T-helper 9 cell (primary cell): ENCODE measurements around the gene PDHX.

Source experiments
- DNase-seq: peaks from one replicate; pipeline ENCODE4 v3.0.0-alpha.2; 2020

The PDHX gene

DNA sequence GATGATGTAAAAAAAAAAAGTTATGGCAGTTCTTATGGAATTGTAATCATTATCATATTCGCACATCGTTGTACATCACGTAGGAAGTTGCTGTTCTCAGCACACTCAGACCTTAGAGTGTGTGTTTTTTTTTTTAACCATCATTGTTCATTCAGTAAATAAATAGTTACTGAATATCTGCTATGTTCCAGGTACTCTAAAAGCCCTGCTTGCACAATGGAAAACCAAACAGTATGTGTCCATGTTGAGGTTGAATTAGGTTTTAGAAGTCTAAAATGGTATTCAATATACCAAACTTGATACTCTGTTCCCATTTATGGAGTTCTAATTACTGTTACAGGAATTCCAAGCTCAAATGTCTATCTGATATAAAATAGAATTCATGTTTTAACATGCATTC lies 41.2 kb downstream of the PDHX start:
- no peak for DNase-seq

DNA sequence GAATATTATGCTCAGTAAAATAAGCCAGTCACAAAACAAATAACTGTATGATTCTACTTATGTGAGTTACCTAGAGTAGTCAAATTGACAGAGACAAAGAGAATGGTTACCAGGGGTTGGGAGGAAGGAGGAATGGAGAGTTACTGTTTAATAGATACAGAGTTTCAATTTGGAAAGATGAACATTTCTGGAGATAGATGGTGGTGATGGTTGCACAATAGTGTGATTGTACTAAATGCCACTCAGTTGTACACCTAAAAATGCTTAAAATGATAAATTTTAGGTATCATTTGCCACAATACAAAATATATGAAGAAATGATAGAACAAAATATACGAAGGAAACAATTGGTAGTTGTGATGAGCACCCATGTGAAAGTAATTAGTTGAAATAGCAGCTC lies 43.4 kb downstream of the PDHX start:
- no peak for DNase-seq

DNA sequence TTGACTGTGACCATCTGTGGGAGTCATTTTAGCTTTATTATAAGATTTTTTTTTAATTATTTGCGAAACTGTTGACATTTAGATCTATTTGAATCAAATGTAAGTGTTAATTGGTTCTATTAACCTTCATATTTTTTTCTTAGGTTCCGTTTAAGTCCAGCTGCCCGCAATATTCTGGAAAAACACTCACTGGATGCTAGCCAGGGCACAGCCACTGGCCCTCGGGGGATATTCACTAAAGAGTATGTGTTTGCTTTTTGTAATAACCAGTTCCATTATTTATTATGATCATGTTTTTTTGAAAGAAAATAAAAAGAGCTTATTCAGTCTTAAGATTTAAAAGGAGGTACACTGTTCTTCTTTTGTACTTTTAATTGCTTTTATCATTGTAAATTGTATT lies 43.9 kb downstream of the PDHX start:
- DNase-seq, result no peak

DNA sequence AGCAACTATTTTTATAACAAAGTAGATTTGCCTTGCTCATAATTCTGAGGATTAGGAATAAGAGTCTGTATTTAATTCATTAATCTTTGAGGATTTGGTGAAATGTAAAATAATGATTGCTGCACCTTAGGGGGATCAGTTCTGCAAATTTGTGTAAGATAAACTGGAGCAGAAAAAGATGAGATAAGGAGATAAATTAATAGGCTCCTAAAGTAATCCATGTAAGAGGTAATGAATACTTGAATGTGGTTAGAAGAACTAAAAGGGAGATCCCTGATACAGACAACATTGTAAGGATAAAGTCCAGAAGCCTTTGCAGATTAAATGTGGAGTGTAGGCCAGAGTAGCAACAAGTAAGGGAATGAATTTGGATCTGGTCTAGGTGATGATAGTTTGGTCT lies 45.6 kb downstream of the PDHX start:
- no peak for DNase-seq

DNA sequence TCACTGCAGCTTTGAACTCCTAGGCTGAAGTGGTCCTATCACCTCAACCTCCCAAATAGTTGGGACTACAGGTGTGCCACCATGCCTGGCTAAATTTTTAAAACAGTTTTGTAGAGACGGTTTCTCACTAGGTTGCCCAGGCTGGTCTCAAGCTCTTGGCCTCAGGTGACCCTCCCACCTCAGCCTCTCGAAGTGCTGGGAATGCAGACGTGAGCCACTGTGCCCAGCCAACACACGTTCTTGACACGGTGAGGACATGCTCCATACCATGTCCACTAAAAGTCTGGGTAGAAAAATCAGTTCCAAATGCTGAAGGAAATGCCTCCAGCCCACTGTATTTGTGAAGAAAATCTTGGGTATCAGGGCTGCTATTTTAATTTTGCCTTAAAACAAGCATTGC lies 46.9 kb downstream of the PDHX start:
- DNase-seq, result no peak

DNA sequence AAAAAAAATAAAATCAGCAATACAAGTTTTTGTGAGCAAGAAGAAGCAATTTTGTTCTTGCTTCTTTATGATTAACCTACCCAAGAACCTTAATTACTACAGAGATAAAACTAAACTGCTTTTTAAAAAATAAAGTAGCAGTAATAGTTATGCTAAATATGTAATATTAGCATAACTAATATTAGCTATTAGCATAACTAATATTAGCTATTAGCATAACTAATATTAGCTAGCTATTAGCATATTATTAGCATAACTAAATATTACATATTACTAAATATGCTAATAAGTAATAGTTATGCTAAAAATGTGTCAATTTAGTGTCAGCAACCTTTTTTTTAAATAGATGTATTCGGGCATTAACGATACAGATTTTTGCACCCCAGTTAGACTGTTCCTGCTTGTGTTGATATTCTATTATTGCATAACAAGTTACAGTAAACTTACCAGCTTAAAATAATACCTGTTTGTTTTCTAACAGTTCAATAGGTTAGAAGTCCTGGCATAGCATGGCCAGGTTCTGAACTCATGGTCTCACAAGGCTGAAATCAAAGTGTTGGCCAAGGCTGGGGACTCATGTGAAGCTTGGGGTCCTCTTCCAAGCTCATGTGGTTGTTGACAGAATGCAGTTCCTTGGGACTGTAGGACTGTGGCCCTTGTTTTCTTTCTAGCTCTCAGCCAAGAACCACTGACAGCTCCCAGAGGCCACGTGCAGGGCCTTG lies 48.4 kb downstream of the PDHX start:
- DNase-seq, result no peak

DNA sequence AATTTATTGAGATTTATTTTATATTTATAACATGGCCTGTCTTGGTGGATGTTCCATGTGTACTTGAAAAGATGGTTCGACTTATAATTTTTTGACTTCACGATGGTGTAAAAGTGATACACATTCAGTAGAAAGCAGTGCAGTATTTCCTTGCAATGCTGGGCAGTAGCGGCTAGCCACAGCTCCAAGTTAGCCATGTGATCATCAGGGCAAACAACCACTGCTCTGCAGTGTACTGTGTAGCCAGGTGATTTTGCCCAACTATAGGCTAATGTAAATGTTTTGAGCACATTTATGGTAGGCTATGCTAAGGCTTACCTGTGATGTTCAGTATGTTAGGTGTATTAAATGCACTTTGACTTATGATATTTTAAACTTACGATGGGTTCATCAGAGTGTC lies 52.4 kb downstream of the PDHX start:
- no peak for DNase-seq

DNA sequence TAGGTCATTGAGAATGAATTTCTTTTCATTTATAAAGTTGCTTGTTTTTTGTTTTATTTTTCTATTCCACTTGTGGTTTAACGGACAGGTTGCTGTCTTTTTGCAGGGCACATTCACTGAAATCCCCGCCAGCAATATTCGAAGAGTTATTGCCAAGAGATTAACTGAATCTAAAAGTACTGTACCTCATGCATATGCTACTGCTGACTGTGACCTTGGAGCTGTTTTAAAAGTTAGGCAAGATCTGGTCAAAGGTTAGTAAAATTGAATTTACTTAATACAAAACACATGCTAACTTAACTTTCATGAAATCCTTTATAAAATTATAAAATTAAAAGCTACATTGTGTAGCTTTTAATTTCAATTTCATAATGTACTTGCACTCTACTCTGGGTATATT lies 53.6 kb downstream of the PDHX start:
- no peak for DNase-seq

DNA sequence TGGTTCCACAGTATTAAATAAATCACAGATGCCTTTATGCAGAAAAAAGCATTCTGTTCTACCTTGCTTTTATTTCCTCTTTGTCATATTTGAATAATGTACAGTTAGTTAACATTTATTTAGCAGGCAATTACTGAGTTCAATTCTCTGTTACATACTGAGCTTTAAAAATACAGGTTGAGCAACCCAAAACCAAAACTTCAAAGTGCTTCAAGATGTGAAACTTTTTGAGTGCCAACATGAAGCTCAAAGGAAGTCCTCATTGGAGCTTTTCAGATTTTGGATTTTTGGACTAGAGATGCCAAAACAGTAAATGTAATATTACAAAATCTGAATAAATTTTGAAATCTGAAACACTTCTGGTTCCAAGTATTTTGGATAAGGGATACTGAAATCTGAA lies 54.1 kb downstream of the PDHX start:
- no peak for DNase-seq

DNA sequence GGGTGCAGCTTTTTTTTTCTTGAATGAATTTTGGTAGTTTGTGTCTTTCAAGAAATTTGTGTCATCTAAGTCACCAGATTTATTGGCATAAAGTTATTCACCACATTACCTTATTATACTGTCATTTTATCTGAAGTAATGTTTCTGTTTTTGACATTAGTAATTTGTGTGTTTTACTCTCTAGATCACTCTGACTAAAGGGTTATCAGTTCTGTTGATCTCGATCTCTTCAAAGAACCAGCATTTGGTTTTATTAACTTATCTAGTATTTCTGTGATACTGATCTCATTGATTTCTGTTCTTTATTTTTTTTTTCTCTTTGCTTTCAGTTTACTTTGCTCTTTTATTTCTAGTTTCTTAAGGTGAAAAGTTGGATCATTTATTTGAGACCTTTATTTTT lies 55.5 kb downstream of the PDHX start:
- no peak for DNase-seq

DNA sequence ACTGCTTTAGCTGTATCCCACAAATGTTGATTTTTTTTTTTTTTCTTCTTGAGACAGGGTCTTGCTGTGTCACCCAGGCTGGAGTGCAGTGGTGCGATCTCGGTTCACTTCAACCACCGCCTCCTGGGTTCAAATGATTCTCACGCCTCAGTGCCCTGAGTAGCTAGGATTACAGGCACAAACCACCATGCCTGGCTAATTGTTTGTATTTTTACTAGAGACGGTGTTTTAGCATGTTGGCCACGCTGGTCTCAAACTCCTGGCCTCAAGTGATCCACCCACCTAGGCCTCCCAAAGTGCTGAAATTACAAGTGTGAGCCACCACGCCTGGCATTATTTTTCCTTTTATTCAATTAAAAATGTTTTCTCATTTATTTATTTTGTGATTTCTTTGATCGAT lies 55.9 kb downstream of the PDHX start:
- DNase-seq, result no peak

DNA sequence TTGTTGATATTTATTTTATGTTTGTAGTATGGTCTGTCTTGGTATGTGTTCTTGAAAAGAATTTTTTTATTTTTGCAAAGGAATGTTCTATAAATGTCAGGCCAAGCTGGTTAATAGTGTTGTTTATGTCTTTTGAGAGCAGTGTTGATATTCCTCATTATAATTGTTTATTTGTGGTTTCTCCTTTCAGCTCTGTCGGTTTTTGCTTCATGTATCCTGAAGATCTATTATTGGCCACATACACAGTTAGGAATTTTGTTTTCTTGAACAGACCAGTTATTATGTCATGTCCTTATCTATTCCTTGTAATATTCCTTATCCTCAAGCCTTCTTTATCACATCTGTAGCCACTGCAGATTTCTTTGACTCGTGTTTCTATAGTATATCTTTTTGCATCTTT lies 56.5 kb downstream of the PDHX start:
- no peak for DNase-seq

DNA sequence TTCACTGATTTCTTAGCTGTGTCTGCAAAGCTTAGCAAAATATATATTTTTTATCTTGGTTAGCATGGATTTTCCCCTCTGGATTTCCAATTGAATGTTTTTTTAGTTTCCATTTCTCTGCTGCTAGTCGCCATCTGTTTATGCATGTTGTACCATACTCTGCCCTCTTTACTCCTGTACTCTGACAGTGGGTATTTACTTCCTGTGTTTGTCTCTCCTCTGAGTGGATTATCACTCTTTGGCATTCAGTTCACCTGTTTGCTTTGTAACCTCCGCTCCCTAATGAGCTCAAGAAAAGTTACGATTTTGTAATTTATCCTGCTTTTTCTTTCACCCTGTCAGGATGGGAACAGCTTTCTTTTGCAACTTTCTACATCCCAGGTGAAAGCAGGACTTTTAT lies 59.1 kb downstream of the PDHX start:
- no peak for DNase-seq

DNA sequence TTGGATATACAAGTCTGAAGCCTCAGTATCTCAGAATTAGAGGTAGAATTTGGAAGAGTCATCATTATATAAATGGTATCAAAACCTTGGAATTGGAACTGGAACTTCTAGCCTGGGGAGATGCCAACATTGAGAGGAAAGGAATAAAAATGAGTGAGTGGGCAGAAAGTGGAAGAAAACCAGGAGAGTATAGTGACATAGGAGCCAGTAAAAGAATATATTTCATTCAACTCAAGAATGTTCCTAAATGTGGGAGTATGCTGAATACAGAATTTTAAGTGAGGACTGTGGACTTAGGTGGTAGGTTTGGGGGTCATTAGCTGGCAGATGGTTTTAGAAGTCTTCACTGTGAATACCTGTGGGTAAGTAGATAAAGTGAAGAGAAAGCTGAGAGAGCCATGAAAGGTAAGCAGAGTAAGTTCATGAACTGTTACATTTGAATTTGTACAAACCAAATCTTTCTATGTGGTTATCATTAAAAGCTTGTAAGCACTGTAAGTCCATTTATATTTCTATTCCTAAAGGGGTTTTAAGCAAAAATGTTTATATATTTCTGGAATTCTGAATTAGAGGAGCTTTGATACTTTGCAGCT lies 60.2 kb downstream of the PDHX start:
- DNase-seq, result no peak

DNA sequence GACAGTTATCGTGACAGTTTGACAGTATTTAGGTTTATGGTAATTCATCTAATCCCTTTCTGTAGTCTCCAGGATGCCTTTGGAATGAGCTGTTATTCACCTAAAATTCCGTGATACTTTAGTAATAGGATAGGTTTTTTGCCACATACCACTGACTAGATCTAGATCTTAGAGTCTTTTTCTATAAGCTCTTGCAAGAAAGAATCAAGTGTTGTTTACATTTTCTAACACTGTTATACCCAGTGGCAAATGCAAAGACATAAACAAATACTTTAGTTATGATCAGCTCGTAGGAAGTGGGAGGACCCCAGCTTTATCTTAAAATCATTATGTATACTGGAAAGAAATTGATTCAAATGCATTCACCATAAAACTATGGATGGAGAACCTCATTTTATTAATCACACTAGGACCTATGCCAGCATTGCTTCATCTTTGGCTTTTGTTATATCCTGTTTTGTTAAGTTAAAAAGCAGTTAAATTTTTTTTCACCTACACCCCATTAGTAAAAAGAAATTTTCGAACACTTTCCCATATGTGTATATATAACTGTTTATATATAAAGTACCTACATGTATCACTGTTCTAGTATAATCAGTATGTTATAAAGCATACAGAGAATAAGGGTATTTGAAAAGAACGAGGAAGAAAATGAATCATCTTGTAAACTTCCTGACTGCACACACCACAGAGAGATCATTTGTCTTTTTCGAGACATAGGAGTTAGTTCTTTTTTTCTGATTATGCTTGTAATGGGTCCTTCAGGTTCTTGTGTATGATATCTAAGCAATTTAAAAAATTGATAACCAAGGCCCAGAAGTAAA lies 60.9 kb downstream of the PDHX start:
- no peak for DNase-seq

DNA sequence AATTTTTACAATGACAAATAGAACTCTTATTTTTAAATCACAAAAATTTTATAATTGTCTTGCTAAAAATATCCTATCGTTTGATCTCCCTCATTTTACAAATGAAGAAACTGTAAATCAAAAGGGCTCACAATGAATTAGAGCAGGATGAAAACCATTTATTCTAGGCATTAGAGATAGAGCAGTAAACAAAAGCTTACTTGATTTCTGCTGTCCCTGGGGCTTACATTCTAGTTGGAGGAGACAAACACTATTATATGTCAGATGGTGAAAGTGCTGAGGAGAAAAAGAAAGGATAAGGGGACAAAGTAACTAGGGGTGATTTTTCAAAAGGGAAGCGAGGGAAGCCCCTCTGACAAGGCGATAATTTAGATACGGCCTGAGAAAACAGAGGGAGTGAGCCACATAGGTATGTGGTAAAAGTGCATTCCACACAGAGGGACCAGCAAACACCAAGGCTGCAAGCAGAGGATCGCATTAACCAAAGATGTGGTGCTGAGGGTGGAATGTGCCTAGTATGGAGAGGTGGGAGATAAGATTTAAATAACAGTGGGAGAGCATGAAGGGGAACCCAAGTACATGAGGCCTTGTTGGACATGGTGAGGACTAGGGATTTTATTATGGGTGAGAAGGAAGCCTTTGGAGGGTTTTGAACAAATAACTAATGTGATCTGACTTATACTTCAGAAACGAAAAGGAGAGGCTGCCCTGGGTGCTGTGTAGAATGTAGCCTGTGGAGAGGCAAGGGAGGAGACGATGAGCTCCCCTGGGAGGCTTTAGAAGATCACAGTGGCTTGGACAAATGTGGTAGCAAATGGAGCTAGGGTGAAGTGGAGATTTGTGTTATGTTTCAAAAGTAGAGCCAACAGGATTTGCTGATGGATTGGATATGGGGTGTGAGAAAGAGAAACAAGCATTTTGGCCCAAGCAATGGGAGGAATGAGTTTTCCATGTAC lies 62.1 kb downstream of the PDHX start:
- DNase-seq, result no peak

DNA sequence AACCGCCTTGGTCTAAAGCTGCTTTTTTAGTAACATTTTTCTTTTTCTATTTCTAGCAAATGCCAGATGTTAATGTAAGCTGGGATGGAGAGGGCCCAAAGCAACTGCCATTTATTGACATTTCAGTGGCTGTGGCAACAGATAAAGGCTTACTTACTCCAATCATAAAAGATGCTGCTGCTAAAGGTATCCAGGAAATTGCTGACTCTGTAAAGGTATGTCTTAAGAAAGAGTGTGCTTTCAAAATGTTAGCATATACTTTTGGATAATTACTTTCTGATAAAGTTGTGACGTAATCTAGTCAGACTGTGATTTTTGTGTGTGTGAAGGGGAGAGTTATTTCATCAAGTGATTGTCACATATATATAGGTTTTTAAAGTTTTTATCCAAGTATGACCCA lies 68.1 kb downstream of the PDHX start:
- DNase-seq, result no peak

DNA sequence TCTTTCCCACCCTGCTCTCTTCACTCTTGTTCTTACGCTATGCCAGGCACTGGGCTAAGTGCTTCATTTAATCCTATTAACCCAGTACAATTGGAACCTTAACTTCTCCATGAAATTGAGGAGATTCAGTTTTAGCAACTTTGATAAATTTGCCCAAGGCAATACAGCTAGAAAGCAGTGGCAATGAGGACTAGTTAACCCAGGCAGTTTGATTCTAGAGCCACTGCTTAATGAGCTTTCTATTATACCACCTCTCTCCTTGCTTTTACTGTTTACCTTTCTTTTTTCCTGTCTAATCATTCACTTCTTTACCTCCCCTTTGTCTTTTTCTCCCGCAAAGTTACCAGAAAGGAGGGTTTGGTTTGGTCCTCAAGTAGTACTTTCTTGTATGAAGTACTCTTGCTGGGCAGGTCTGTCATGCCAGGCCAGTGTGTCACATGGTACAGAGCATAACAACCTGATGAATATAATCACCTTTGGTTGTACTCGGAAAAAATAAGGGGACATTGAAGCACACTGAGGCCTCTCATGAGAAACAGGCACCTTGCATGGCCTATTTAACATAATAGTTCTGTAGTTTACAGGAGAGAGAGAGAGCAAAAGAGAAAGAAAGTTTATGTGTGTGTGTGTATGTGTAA lies 70.6 kb downstream of the PDHX start:
- no peak for DNase-seq

DNA sequence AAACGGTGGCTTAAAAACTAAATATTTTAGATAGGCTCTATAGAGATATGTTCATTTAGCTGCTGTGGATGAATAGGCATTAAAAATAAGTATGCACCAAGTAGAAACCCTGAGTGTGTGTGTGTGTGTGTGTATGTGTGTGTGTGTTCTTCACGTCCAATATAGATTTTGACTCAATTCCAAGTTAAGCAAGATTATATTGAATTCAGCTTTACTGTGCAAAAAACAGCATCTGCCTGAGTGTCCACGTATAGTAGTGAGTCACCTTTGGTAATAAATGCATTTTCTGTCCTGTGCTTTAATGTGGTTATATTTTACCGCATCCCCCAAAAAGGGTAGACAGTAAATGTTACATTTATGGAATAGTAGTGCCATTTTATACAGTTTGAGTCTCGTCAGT lies 71.2 kb downstream of the PDHX start:
- no peak for DNase-seq

DNA sequence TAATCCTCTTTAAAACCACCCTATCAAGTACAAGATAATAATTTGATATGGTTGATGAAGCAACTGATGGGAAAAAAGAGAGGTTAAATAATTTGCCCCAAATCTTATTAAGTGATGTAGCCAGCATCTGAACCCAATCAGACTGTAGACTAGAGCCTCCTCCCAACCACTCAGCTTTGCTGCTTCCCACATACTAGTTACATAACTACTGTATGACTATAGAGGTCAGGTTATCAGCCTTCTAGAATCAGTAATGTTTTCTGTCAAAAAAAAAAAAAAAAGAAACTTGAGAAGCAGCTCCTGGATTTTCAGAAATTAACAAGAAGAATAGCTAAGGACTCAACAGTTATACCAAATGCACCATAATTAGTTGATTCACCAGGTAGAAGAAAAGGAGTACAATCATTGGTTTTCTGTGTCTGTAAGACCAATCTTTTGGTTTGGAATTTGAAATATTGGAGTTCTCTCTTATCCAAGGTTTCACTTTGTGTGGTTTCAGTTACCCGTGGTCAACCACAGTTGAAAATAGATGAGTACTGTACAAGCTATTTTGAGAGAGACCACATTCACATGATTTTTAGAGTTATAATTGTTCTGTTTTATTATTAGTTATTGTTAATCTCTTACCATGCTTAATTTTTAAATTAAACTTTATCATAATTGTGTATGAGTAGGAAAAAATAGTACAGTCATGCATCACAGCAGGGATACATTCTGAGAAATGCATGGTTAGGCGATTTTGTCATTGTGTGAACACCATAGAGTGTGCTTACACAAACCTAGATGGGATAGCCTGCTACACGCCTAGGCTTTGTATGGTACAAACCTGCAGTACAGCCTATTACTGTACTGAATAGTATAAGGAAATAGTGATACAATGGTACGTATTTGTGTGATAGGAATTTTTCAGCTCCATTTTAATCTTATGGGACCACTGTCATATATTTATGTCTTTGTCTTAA lies 72.2 kb downstream of the PDHX start:
- DNase-seq, result no peak

DNA sequence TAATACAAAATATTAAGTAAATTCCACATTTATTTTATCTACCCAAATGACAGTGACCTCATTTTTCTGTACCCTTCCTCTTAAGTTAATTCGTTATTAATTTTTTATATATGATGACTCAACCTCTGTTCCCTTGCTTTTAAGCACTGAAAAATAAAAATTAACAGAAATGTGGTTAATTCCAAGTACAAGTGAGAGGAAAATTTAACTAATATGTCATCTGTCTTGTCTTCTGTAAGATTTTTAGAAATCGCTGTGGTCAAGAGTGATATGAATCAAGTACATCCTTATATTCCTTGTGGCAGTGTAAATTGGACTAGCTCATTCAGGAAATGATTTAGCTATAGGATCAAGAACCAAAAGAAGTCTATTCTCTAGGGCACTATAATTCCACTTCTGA lies 74.5 kb downstream of the PDHX start:
- no peak for DNase-seq
